ENCODE measurements around the gene GSTM4. TPM values are rescaled to one million over a fixed set of nuclear protein-coding genes. Genes with fewer than 3 reads are reported as not detected.

The GSTM4 gene
- total and polyA plus RNA-seq, 9 of the 15 experiments (the other 6 are each of a cell fraction or from before 2014, with no cell fraction given) = 18.8 to 53.4 (median 38.8) TPM

- TF ChIP-seq MNT (conservative IDR thresholded peaks at IDR 0.05) (no peak), ZBTB7A (IDR thresholded peaks at IDR 0.05; ENCODE audit: borderline replicate concordance, control insufficient read depth, low read depth, low read length) (peak; percentile 54; the same call in 1 of the 2 replicates), ZKSCAN8 (CRISPR knock-in tag; IDR thresholded peaks at IDR 0.05) (no peak), SMAD3 (CRISPR knock-in tag; conservative IDR thresholded peaks at IDR 0.05) (no peak), NELFE (IDR thresholded peaks at IDR 0.05; ENCODE audit: insufficient read depth, insufficient read length) (no peak), RERE (CRISPR knock-in tag; IDR thresholded peaks at IDR 0.05; ENCODE audit: borderline replicate concordance) (no peak), TAF7 (tag; IDR thresholded peaks at IDR 0.05) (no peak), ETV5 (CRISPR knock-in tag; IDR thresholded peaks at IDR 0.05; ENCODE audit: low read depth) (peak; percentile 55; the same call in 1 of the 2 replicates), FOXM1 (IDR thresholded peaks at IDR 0.05; ENCODE audit: low read depth) (no peak), FOXM1 (CRISPR knock-in tag; IDR thresholded peaks at IDR 0.05; ENCODE audit: low read depth) (no peak), ELK1 (CRISPR knock-in tag; IDR thresholded peaks at IDR 0.05) (no peak), SMARCA5 (IDR thresholded peaks at IDR 0.05) (no peak)
- TF ChIP-seq, protein P1, sequence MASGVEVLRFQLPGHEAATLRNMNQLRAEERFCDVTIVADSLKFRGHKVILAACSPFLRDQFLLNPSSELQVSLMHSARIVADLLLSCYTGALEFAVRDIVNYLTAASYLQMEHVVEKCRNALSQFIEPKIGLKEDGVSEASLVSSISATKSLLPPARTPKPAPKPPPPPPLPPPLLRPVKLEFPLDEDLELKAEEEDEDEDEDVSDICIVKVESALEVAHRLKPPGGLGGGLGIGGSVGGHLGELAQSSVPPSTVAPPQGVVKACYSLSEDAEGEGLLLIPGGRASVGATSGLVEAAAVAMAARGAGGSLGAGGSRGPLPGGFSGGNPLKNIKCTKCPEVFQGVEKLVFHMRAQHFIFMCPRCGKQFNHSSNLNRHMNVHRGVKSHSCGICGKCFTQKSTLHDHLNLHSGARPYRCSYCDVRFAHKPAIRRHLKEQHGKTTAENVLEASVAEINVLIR (CRISPR knock-in tag; IDR thresholded peaks at IDR 0.05) = no peak
- TF ChIP-seq, protein P2, sequence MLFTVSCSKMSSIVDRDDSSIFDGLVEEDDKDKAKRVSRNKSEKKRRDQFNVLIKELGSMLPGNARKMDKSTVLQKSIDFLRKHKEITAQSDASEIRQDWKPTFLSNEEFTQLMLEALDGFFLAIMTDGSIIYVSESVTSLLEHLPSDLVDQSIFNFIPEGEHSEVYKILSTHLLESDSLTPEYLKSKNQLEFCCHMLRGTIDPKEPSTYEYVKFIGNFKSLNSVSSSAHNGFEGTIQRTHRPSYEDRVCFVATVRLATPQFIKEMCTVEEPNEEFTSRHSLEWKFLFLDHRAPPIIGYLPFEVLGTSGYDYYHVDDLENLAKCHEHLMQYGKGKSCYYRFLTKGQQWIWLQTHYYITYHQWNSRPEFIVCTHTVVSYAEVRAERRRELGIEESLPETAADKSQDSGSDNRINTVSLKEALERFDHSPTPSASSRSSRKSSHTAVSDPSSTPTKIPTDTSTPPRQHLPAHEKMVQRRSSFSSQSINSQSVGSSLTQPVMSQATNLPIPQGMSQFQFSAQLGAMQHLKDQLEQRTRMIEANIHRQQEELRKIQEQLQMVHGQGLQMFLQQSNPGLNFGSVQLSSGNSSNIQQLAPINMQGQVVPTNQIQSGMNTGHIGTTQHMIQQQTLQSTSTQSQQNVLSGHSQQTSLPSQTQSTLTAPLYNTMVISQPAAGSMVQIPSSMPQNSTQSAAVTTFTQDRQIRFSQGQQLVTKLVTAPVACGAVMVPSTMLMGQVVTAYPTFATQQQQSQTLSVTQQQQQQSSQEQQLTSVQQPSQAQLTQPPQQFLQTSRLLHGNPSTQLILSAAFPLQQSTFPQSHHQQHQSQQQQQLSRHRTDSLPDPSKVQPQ (CRISPR knock-in tag; IDR thresholded peaks at IDR 0.05; ENCODE audit: borderline replicate concordance) = no peak
Observed at GRCh38 chr1:109643385-109644230, 12.3 kb upstream of the GSTM4 start (continued).

Measured in K562 (cell line).